OCI-LY1 (cell line): Measurements from ENCODE around the gene IRF5.

ENCODE experiments used
- EZH2 ChIP-seq: fragments of 200-600 bp; sonication (generic), shearing (Covaris generic); IDR thresholded peaks from 2 replicates; pipeline ENCODE4 v1.8.0; 2017; ENCODE audit warnings: borderline replicate concordance, mixed run types, mild to moderate bottlenecking, antibody characterized with exemption, low read length, moderate library complexity, mixed read lengths
- TF ChIP-seq, protein P1 (sequence below): fragments of 200-600 bp; sonication (generic), shearing (Covaris generic); IDR thresholded peaks from 2 replicates; pipeline ENCODE4 v1.5.1; 2017; ENCODE audit warnings: mild to moderate bottlenecking, antibody characterized with exemption, low read length, moderate library complexity, mixed read lengths

GRCh38 chr7:128937647-128938543, at the start of gene IRF5:
- TF ChIP-seq EZH2, result no peak
- TF ChIP-seq, protein P1, sequence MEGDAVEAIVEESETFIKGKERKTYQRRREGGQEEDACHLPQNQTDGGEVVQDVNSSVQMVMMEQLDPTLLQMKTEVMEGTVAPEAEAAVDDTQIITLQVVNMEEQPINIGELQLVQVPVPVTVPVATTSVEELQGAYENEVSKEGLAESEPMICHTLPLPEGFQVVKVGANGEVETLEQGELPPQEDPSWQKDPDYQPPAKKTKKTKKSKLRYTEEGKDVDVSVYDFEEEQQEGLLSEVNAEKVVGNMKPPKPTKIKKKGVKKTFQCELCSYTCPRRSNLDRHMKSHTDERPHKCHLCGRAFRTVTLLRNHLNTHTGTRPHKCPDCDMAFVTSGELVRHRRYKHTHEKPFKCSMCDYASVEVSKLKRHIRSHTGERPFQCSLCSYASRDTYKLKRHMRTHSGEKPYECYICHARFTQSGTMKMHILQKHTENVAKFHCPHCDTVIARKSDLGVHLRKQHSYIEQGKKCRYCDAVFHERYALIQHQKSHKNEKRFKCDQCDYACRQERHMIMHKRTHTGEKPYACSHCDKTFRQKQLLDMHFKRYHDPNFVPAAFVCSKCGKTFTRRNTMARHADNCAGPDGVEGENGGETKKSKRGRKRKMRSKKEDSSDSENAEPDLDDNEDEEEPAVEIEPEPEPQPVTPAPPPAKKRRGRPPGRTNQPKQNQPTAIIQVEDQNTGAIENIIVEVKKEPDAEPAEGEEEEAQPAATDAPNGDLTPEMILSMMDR, result no peak
